Fibroblast of skin of abdomen (primary cell): Measurements from ENCODE around the gene PRPSAP1. TPM values are rescaled to one million over a fixed set of nuclear protein-coding genes. Genes with fewer than 3 reads are reported as not detected.

ENCODE experiments used
- DNase-seq: peaks from one replicate; pipeline ENCODE4 v3.0.0-alpha.2; 2013
- polyA plus RNA-seq, 2 experiments: library from polyadenylated mRNA; unstranded; fragments of 120-200 nt; gene quantifications; one replicate each; pipeline ENCODE4 v1.2.1, GENCODE V29; 2013; ENCODE audit not compliant: insufficient read length in 2 of 2

PRPSAP1 gene, protein sequence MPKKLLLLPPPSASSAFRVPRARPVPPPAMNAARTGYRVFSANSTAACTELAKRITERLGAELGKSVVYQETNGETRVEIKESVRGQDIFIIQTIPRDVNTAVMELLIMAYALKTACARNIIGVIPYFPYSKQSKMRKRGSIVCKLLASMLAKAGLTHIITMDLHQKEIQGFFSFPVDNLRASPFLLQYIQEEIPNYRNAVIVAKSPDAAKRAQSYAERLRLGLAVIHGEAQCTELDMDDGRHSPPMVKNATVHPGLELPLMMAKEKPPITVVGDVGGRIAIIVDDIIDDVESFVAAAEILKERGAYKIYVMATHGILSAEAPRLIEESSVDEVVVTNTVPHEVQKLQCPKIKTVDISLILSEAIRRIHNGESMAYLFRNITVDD
- polyA plus RNA-seq (2013, experiment 1 of 2; ENCODE audit: insufficient read length) = 68.1 TPM
- 74.3 TPM for polyA plus RNA-seq (2013, experiment 2 of 2; ENCODE audit: insufficient read length)

DNA sequence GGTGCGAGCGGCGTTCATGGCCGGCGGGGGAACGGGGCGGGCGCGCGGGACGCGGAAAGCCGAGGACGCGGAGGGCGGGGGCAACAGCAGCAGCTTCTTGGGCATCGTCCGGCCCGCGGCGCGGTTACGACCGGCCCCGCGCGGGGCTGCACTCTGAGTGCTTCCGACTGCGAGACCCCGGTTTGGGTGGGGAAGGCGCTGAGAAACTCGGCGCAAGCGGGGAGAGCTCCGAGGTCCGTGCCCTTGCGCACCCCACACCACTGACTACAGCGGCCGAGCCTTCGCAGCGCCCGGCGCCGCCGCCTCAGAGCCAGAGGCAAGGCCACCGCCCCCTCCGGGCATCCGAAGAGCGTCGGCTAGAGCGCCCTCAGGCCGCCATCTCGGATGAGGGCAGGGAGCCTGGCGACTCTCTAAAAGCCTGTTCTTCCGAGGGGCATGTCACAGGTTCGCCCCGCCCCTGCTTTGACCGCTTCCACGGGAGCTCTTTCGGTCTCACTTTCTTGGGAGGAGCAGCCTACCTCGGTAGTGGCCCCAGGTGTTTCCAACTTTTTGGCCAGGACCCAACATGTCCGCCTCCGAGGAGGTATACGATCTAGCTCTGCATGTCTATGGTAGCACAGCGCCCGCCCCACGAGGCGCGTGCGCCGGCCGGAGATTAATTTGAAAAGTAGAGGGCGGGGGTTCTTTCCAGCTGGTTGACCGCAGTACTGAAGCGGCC is at the start of gene PRPSAP1:
Gene PRPSAP1 (minus strand): TSS at position 318 of the 718 bp plus-strand sequence. CDS start 213 bp downstream, at position 105.
- peak; percentile 90 for DNase-seq

GRCh38 chr17:76402711-76403110 is 49.0 kb upstream of the PRPSAP1 start:
- no peak for DNase-seq

- no peak for DNase-seq
Measured at GRCh38 chr17:76399175-76400172, 45.8 kb upstream of the PRPSAP1 start.

- no peak for DNase-seq
Measured at GRCh38 chr17:76398523-76399174, 44.9 kb upstream of the PRPSAP1 start.

- peak; percentile 80 for DNase-seq
Measured at GRCh38 chr17:76397687-76398522, 44.2 kb upstream of the PRPSAP1 start.

DNA sequence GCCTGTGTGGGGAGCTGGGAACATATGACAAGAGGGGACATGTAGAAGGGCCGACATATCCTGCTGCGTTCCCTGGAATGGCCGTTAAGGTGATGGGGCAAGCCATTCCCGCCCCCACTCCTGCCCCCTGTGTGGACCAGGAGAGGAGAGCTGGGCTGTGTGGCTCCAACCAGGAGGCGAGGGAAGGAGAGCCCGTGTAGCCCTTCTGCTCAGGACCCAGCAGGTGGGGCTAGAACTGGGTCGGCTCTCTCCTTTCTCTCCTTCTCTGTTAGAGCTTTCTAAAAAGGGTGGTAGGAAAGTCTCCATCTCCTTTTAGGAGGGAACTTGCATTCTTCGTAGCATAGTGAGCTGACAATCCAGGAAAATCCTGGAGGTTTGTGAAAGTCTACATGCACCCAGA is 43.5 kb upstream of the PRPSAP1 start:
- no peak for DNase-seq

- no peak for DNase-seq
Measured at GRCh38 chr17:76395980-76396379, 42.3 kb upstream of the PRPSAP1 start.

DNA sequence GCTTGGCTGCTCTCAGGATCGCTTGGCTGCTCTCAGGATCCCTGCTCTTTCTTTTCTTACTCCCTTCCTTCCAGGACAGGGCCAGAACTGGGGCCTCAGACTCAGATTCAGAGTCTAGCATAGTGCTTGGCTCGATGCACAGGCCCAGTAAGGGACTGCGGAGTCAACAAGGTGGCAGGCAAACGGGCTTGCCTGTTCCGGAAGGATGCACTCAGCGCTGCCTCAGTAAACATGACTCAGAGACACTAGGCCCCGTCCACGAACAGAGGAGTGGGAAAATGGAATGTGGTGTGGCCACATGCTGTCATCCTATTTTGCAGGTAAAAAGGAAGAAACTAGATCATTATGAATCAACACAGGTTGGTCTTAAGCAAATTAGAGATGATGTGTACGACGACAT is 40.5 kb upstream of the PRPSAP1 start:
- DNase-seq = no peak

- no peak for DNase-seq
Measured at GRCh38 chr17:76391200-76391715, 37.5 kb upstream of the PRPSAP1 start.

DNA sequence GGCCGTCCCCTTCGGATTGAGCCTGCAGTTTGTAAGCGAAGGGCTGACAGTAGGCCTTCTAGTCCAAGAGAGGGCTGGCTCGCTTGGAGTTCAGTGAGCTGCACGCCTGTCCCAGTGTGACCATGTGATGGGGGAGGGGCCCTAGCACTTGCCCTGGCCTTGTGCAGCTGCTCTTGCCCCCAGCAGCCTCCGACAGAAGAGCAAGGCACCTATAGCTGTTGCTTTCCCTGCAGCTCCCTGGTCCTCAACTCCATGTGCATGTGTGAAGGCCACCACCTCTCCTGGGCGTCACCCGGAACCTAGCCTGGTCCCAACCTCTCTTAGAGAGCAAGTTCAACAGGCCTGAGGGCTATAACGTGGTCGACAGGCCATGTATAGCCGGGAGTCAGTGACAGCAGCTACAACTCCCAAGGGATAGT is 36.3 kb upstream of the PRPSAP1 start:
- DNase-seq = no peak

- no peak for DNase-seq
Measured at GRCh38 chr17:76388966-76389888, 35.5 kb upstream of the PRPSAP1 start.

- DNase-seq = no peak
Measured at GRCh38 chr17:76386966-76387765, 33.5 kb upstream of the PRPSAP1 start.

GRCh38 chr17:76385892-76386786 is 32.4 kb upstream of the PRPSAP1 start:
- DNase-seq = peak; percentile 78

GRCh38 chr17:76384987-76385891 is 31.5 kb upstream of the PRPSAP1 start:
- peak; percentile 67 for DNase-seq

GRCh38 chr17:76384222-76384986 is 30.7 kb upstream of the PRPSAP1 start, which contains the start of gene SPHK1:
Gene SPHK1 (plus strand): TSS chr17:76384609. CDS start chr17:76385645, 1,036 bp downstream.
- peak; percentile 90 for DNase-seq
